ENCODE data around the gene HSD17B14. TPM values are rescaled to one million over a fixed set of nuclear protein-coding genes. Genes with fewer than 3 reads are reported as not detected.

Gene HSD17B14
- total RNA-seq, 1 experiment from 2014 or later, result 11.2 TPM

DNA sequence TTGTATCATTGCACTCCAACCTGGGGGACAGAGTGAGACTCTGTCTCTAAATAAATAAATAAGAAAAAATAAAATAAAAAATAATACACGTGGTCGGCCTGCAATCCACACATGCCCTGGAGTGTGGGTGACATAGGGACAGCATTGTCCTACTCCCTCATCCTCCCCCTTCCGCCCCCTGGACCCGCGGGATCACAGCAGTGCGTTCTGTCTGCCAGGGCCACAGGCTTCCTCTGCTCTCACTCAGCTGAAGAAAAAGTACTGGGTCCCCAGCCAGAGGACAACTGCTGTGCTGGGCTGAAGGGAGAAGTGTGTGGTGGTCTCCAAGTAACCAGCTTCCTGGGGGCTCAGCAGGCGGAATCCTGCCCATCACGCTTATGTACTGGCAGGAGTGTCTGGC is 31.8 kb downstream of the HSD17B14 start:
- no peak overlapping the region for H2BK20ac ChIP-seq (ENCODE audit: low read depth, low read length, poor library complexity, severe bottlenecking)
- no peak overlapping the region for H3K4me3 Mint-ChIP-seq
- WGBS (ENCODE audit: extremely low coverage, insufficient read length, low lambda C conversion rate), result no CpG with 5 or more reads among the region's 8 CpGs

More for the DNA sequence above, 31.8 kb downstream of the HSD17B14 start:
- H3K27ac Mint-ChIP-seq, result peak overlapping the region in 2 of 3 experiments; percentile 11 to 52; a peak in 2 of 7 replicates
- no peak overlapping the region for H3K9ac ChIP-seq (ENCODE audit: extremely low read depth, insufficient read length, low read length)
- peaks cover 6% of the 10 kb centered on the region for H3K27me3 Mint-ChIP-seq (ENCODE audit: low read depth)
- no peaks in the 10 kb centered on the region for H3K9me3 ChIP-seq (ENCODE audit: control insufficient read depth, low read depth, low read length)
- no peak overlapping the region for H2BK5ac ChIP-seq (ENCODE audit: insufficient read length, low read length)
- no peak overlapping the region for H3K4me2 ChIP-seq (ENCODE audit: insufficient read depth, insufficient read length, low read length)
- DNase-seq, result no peak
- no peak overlapping the region for H3K23ac ChIP-seq (ENCODE audit: insufficient read length, low read depth, low read length)
- no peak overlapping the region for H3T11ph ChIP-seq (ENCODE audit: low read length)
- H3K79me1 ChIP-seq (ENCODE audit: insufficient read depth, low read depth, low read length, poor library complexity, severe bottlenecking), result no peaks in the 10 kb centered on the region
- H2BK15ac ChIP-seq (ENCODE audit: low read depth, low read length), result no peak overlapping the region
- no peak overlapping the region for H3K56ac ChIP-seq (ENCODE audit: insufficient read length, low read depth, low read length)
- peaks cover 2% of the 10 kb centered on the region for H4K20me1 ChIP-seq (ENCODE audit: control insufficient read depth, insufficient read depth, insufficient read length)
- no peaks in the 10 kb centered on the region for H3K9me3 Mint-ChIP-seq
- H3K4ac ChIP-seq (ENCODE audit: low read depth, low read length), result no peak overlapping the region
- H3K36me3 Mint-ChIP-seq (ENCODE audit: insufficient read depth in 1 of 3, low read depth in 3 of 3), result no peaks in the 10 kb centered on the region; a peak in 1 of 7 replicates
- no peak overlapping the region for H4K91ac ChIP-seq (ENCODE audit: insufficient read length, low read depth, low read length)
- no peak overlapping the region for H4K8ac ChIP-seq (replicated peaks; ENCODE audit: insufficient read length, low read depth, low read length)
- no peak overlapping the region for H3K14ac ChIP-seq (ENCODE audit: insufficient read depth, low read length)
- H2AK5ac ChIP-seq (ENCODE audit: insufficient read length, low read length), result no peak overlapping the region
- no peaks in the 10 kb centered on the region for H3K23me2 ChIP-seq (ENCODE audit: insufficient read length, low read depth, low read length, poor library complexity, severe bottlenecking)
- no peak overlapping the region for H2AFZ ChIP-seq (ENCODE audit: low read length)
- H2BK120ac ChIP-seq (ENCODE audit: low read depth, low read length, poor library complexity, severe bottlenecking), result no peak overlapping the region
- H3K4me1 ChIP-seq (ENCODE audit: insufficient read depth, low read length), result peaks cover 3% of the 10 kb centered on the region; the same call in 1 of the 2 replicates
- H2BK12ac ChIP-seq (ENCODE audit: insufficient read length, low read depth, low read length), result no peak overlapping the region
- H3K4me1 Mint-ChIP-seq, result peaks cover 20 to 34% of the 10 kb centered on the region in 2 experiments
- TF ChIP-seq CTCF (conservative IDR thresholded peaks at IDR 0.05), result no peak
- no peak overlapping the region for H4K5ac ChIP-seq (ENCODE audit: insufficient read length, low read depth, low read length)
- no peak overlapping the region for H3K18ac ChIP-seq (ENCODE audit: insufficient read length, low read depth, low read length)
- H3K79me2 ChIP-seq (ENCODE audit: insufficient read depth, low read length), result no peaks in the 10 kb centered on the region
- no peaks in the 10 kb centered on the region; the same call in 1 of the 2 replicates for H3K27me3 ChIP-seq (ENCODE audit: insufficient read depth, low read length)
- H3K27ac ChIP-seq (ENCODE audit: insufficient read length, low read depth, low read length), result no peak overlapping the region

Measured in H9 (cell line).